Skeletal muscle satellite cell (primary cell): ENCODE measurements around the gene CALM3.
"Not testable (repeated sequence)": the region's sequence is repeated elsewhere in the genome, so short reads cannot be mapped to it uniquely, and the experiment has no call there.

Experiments used
- H3K27me3 ChIP-seq: 2 replicates; pipeline ENCODE4 v1.7.0; 2013; ENCODE audit warnings: low read length; ENCODE audit not compliant: control insufficient read depth, insufficient read depth
- H3K36me3 ChIP-seq: 2 replicates; pipeline ENCODE4 v1.7.0; 2013; ENCODE audit warnings: mild to moderate bottlenecking, control low read depth, low read length; ENCODE audit not compliant: insufficient read depth
- H3K4me1 ChIP-seq: 2 replicates; pipeline ENCODE4 v1.7.0; 2013; ENCODE audit warnings: low read length; ENCODE audit not compliant: control insufficient read depth, insufficient read depth
- H3K4me2 ChIP-seq: 2 replicates; pipeline ENCODE4 v1.7.0; 2013; ENCODE audit warnings: mild to moderate bottlenecking, low read length
- H3K4me3 ChIP-seq: 2 replicates; pipeline ENCODE4 v1.7.0; 2013; ENCODE audit warnings: low read length
- H3K9ac ChIP-seq: 2 replicates; pipeline ENCODE4 v1.7.0; 2013; ENCODE audit warnings: mild to moderate bottlenecking, low read depth, low read length, moderate library complexity
- H3K9me3 ChIP-seq: replicated peaks from 2 replicates; pipeline ENCODE4 v1.7.0; 2013; ENCODE audit warnings: mild to moderate bottlenecking, control low read depth, low read length

CALM3 gene

GRCh38 chr19:46618670-46619231 lies 17.6 kb downstream of the CALM3 start:
- Histone ChIP-seq H3K4me3 (no peak overlapping the region), H3K36me3 (no peaks in the 10 kb centered on the region), H3K4me2 (no peak overlapping the region), H3K9me3 (no peaks in the 10 kb centered on the region), H3K9ac (no peak overlapping the region), H3K4me1 (peaks cover 20% of the 10 kb centered on the region), H3K27me3 (peaks cover 6% of the 10 kb centered on the region)

GRCh38 chr19:46620267-46620666 lies 19.1 kb downstream of the CALM3 start:
- Histone ChIP-seq H3K9ac (no peak overlapping the region), H3K4me1 (peaks cover 26% of the 10 kb centered on the region), H3K36me3 (no peaks in the 10 kb centered on the region), H3K27me3 (peaks cover 6% of the 10 kb centered on the region), H3K9me3 (no peaks in the 10 kb centered on the region), H3K4me3 (no peak overlapping the region), H3K4me2 (no peak overlapping the region)

GRCh38 chr19:46620716-46621115 lies 19.6 kb downstream of the CALM3 start:
- Histone ChIP-seq H3K4me3 (no peak overlapping the region), H3K36me3 (no peaks in the 10 kb centered on the region), H3K9ac (no peak overlapping the region), H3K4me2 (no peak overlapping the region), H3K4me1 (peaks cover 31% of the 10 kb centered on the region), H3K9me3 (no peaks in the 10 kb centered on the region), H3K27me3 (peaks cover 6% of the 10 kb centered on the region)

GRCh38 chr19:46621191-46622117 lies 20.3 kb downstream of the CALM3 start:
- no peak overlapping the region for H3K9ac ChIP-seq
- H3K4me1 ChIP-seq = peaks cover 31% of the 10 kb centered on the region
- H3K4me2 ChIP-seq = peak overlapping the region; percentile 31
- H3K9me3 ChIP-seq = no peaks in the 10 kb centered on the region
- no peak overlapping the region for H3K4me3 ChIP-seq
- H3K27me3 ChIP-seq = peaks cover 6% of the 10 kb centered on the region
- no peaks in the 10 kb centered on the region for H3K36me3 ChIP-seq

- Histone ChIP-seq H3K4me3 (no peak overlapping the region), H3K4me2 (no peak overlapping the region), H3K27me3 (peaks cover 6% of the 10 kb centered on the region), H3K9me3 (no peaks in the 10 kb centered on the region), H3K4me1 (peaks cover 25% of the 10 kb centered on the region), H3K9ac (no peak overlapping the region), H3K36me3 (no peaks in the 10 kb centered on the region)
These were observed 21.0 kb downstream of the CALM3 start for GRCh38 chr19:46622118-46622446.

GRCh38 chr19:46623915-46624502 lies 22.9 kb downstream of the CALM3 start:
- Histone ChIP-seq H3K27me3 (peaks cover 10% of the 10 kb centered on the region), H3K36me3 (no peaks in the 10 kb centered on the region), H3K9me3 (no peaks in the 10 kb centered on the region), H3K4me2 (no peak overlapping the region), H3K9ac (no peak overlapping the region), H3K4me1 (peaks cover 23% of the 10 kb centered on the region), H3K4me3 (no peak overlapping the region)

GRCh38 chr19:46624958-46625661 lies 24.0 kb downstream of the CALM3 start, which contains the start of gene PTGIR:
TSS of gene PTGIR (minus strand) at chr19:46625089. CDS start at chr19:46624225, 864 bp downstream.
- Histone ChIP-seq H3K9ac (no peak within 1 kb of the TSS), H3K4me3 (no peak within 1 kb of the TSS), H3K4me1 (peaks cover 18% of the 10 kb centered on the region), H3K27me3 (peaks cover 10% of the 10 kb centered on the region), H3K36me3 (no peaks in the 10 kb centered on the region), H3K4me2 (peak within 1 kb of the TSS; percentile 52), H3K9me3 (no peaks in the 10 kb centered on the region)

- H3K4me3 ChIP-seq = no peak overlapping the region
- H3K4me1 ChIP-seq = peaks cover 20% of the 10 kb centered on the region
- no peaks in the 10 kb centered on the region for H3K9me3 ChIP-seq
- H3K36me3 ChIP-seq = no peaks in the 10 kb centered on the region
- peaks cover 10% of the 10 kb centered on the region for H3K27me3 ChIP-seq
- H3K9ac ChIP-seq = no peak overlapping the region
- no peak overlapping the region for H3K4me2 ChIP-seq
These were observed 24.6 kb downstream of the CALM3 start for GRCh38 chr19:46625731-46626130.

- Histone ChIP-seq H3K4me3 (no peak overlapping the region), H3K4me2 (no peak overlapping the region), H3K36me3 (no peaks in the 10 kb centered on the region), H3K9ac (no peak overlapping the region), H3K27me3 (peaks cover 4% of the 10 kb centered on the region), H3K4me1 (peaks cover 21% of the 10 kb centered on the region), H3K9me3 (no peaks in the 10 kb centered on the region)
These were observed 25.3 kb downstream of the CALM3 start for GRCh38 chr19:46626446-46626845.

- not testable (repeated sequence) for H3K36me3 ChIP-seq, H3K4me2 ChIP-seq, H3K9ac ChIP-seq, H3K9me3 ChIP-seq, H3K4me3 ChIP-seq
- Histone ChIP-seq H3K4me1 (peaks cover 23% of the 10 kb centered on the region), H3K27me3 (peaks cover 10% of the 10 kb centered on the region)
These were observed 27.8 kb downstream of the CALM3 start for GRCh38 chr19:46628970-46629369.

- Histone ChIP-seq H3K36me3 (no peaks in the 10 kb centered on the region), H3K4me1 (peaks cover 25% of the 10 kb centered on the region), H3K9ac (no peak overlapping the region), H3K4me3 (no peak overlapping the region), H3K27me3 (peaks cover 11% of the 10 kb centered on the region), H3K9me3 (no peaks in the 10 kb centered on the region), H3K4me2 (no peak overlapping the region)
These were observed 28.5 kb downstream of the CALM3 start for GRCh38 chr19:46629546-46630025.
